SK-N-SH treated with all-trans-retinoic acid at 6 μM for 48 hours (cell line): ENCODE data around the gene MTAP.

Experiments
- ARNTL ChIP-seq: fragments of 450-650 bp; formaldehyde crosslinking; IDR thresholded peaks from 2 replicates; pipeline ENCODE4 v1.5.0; 2020; ENCODE audit warnings: low read depth, mild to moderate bottlenecking, moderate library complexity, borderline replicate concordance
- BACH2 ChIP-seq: fragments of 250-450 bp; sonication (Bioruptor Pico); IDR thresholded peaks from 2 replicates; pipeline ENCODE4 v1.9.0; 2021; ENCODE audit warnings: mild to moderate bottlenecking, borderline replicate concordance
- CSRNP3 ChIP-seq: fragments of 250-450 bp; sonication (Bioruptor Pico); IDR thresholded peaks from 2 replicates; pipeline ENCODE4 v1.5.1; 2021; ENCODE audit warnings: mild to moderate bottlenecking, moderate library complexity
- OSR1 ChIP-seq: fragments of 250-450 bp; sonication (Bioruptor Pico); IDR thresholded peaks from 2 replicates; pipeline ENCODE4 v1.8.0; 2022; ENCODE audit warnings: moderate library complexity, mild to moderate bottlenecking, inconsistent platforms
- RARB ChIP-seq: fragments of 250-450 bp; sonication (Bioruptor Pico); IDR thresholded peaks from 2 replicates; pipeline ENCODE4 v1.8.0; 2021; ENCODE audit warnings: mild to moderate bottlenecking, moderate library complexity
- SNAI2 ChIP-seq: fragments of 250-450 bp; sonication (Bioruptor Pico); IDR thresholded peaks from 2 replicates; pipeline ENCODE4 v1.5.0; 2020; ENCODE audit warnings: mild to moderate bottlenecking, moderate library complexity
- TOX ChIP-seq: fragments of 250-450 bp; sonication (Bioruptor Pico); IDR thresholded peaks from 2 replicates; pipeline ENCODE4 v1.8.0; 2021; ENCODE audit warnings: mild to moderate bottlenecking, moderate library complexity, borderline replicate concordance
- TSHZ2 ChIP-seq: fragments of 250-450 bp; sonication (Bioruptor Pico); IDR thresholded peaks from 2 replicates; pipeline ENCODE4 v1.5.0; 2020; ENCODE audit warnings: mild to moderate bottlenecking, moderate library complexity
- ZC3H10 ChIP-seq: fragments of 250-450 bp; sonication (Bioruptor Pico); IDR thresholded peaks from 2 replicates; pipeline ENCODE4 v1.5.1; 2021; ENCODE audit warnings: mild to moderate bottlenecking, moderate library complexity
- ZFP3 ChIP-seq: fragments of 250-450 bp; sonication (Bioruptor Pico); IDR thresholded peaks from 2 replicates; pipeline ENCODE4 v1.5.0; 2020; ENCODE audit warnings: mild to moderate bottlenecking, moderate library complexity
- ZFP30 ChIP-seq: fragments of 450-650 bp; formaldehyde crosslinking; IDR thresholded peaks from 2 replicates; pipeline ENCODE4 v1.5.0; 2022; ENCODE audit warnings: mild to moderate bottlenecking, moderate library complexity
- TF ChIP-seq, protein P1 (sequence below): fragments of 250-450 bp; sonication (Bioruptor Pico); IDR thresholded peaks from 2 replicates; pipeline ENCODE4 v1.5.1; 2020; ENCODE audit warnings: low read depth, mild to moderate bottlenecking, moderate library complexity
- TF ChIP-seq, protein P2 (sequence below): fragments of 250-450 bp; sonication (Bioruptor Pico); IDR thresholded peaks from 2 replicates; pipeline ENCODE4 v1.8.0; 2020; ENCODE audit warnings: mild to moderate bottlenecking, moderate library complexity, borderline replicate concordance

DNA sequence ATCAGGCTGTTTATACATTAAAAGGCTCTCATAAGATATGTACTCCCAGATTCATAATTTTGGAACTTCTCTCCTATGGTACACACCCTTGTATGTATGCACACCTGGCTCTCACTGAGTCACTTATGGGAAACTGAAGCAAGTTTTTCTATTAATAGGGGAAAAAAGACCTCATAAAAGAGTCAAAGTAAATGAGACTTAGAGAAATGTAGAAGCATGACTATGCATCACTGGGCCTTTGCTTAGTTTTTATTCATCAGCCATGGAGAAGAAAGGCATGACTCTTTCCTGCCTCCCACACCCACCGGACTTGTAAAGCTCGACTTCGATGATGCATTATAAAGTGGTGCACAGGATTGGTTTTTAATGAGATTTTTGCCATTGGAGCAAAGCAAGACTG lies 28.2 kb downstream of the MTAP start:
- TF ChIP-seq ZFP30 (CRISPR knock-in tag) (no peak), ZFP3 (CRISPR knock-in tag) (no peak), ARNTL (CRISPR knock-in tag) (no peak), TOX (CRISPR knock-in tag) (no peak), OSR1 (CRISPR knock-in tag) (no peak), BACH2 (no peak), RARB (CRISPR knock-in tag) (no peak), CSRNP3 (CRISPR knock-in tag) (no peak), TSHZ2 (CRISPR knock-in tag) (no peak), ZC3H10 (no peak), SNAI2 (no peak)
- TF ChIP-seq, protein P1, sequence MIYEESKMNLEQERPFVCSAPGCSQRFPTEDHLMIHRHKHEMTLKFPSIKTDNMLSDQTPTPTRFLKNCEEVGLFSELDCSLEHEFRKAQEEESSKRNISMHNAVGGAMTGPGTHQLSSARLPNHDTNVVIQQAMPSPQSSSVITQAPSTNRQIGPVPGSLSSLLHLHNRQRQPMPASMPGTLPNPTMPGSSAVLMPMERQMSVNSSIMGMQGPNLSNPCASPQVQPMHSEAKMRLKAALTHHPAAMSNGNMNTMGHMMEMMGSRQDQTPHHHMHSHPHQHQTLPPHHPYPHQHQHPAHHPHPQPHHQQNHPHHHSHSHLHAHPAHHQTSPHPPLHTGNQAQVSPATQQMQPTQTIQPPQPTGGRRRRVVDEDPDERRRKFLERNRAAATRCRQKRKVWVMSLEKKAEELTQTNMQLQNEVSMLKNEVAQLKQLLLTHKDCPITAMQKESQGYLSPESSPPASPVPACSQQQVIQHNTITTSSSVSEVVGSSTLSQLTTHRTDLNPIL (CRISPR knock-in tag) = no peak
- TF ChIP-seq, protein P2, sequence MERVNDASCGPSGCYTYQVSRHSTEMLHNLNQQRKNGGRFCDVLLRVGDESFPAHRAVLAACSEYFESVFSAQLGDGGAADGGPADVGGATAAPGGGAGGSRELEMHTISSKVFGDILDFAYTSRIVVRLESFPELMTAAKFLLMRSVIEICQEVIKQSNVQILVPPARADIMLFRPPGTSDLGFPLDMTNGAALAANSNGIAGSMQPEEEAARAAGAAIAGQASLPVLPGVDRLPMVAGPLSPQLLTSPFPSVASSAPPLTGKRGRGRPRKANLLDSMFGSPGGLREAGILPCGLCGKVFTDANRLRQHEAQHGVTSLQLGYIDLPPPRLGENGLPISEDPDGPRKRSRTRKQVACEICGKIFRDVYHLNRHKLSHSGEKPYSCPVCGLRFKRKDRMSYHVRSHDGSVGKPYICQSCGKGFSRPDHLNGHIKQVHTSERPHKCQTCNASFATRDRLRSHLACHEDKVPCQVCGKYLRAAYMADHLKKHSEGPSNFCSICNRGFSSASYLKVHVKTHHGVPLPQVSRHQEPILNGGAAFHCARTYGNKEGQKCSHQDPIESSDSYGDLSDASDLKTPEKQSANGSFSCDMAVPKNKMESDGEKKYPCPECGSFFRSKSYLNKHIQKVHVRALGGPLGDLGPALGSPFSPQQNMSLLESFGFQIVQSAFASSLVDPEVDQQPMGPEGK (CRISPR knock-in tag) = no peak
